HG02943 (cell line): ENCODE results near the gene CYB5A.
"Not testable (repeated sequence)": the region's sequence is repeated elsewhere in the genome, so short reads cannot be mapped to it uniquely, and the experiment has no call there.

ENCODE experiments used
- ATAC-seq: cut with Tn5 transposase; IDR thresholded peaks from one replicate; pipeline ENCODE4 v1.9.1; 2021; ENCODE audit warnings: mild to moderate bottlenecking, low read depth, moderate library complexity; ENCODE audit not compliant: unreplicated experiment

Gene CYB5A

GRCh38 chr18:74299746-74300145, 8.0 kb upstream of the CYB5A start:
- ATAC-seq, result no peak

- ATAC-seq, result no peak
These were observed 7.4 kb upstream of the CYB5A start for GRCh38 chr18:74299162-74299561.

GRCh38 chr18:74294526-74294925, 2.8 kb upstream of the CYB5A start:
- no peak for ATAC-seq

GRCh38 chr18:74292982-74293381, 1.2 kb upstream of the CYB5A start:
- ATAC-seq, result not testable (repeated sequence)

- ATAC-seq, result no peak
These were observed 737 bp upstream of the CYB5A start for GRCh38 chr18:74292541-74292858.

GRCh38 chr18:74291472-74291770, 342 bp downstream of the CYB5A start:
- no peak for ATAC-seq

- no peak for ATAC-seq
These were observed 830 bp downstream of the CYB5A start for GRCh38 chr18:74290794-74291471.

- no peak for ATAC-seq
These were observed 1.7 kb downstream of the CYB5A start for GRCh38 chr18:74290021-74290420.

GRCh38 chr18:74289137-74289536, 2.6 kb downstream of the CYB5A start:
- ATAC-seq, result no peak

- no peak for ATAC-seq
These were observed 3.0 kb downstream of the CYB5A start for GRCh38 chr18:74288730-74289129.

- no peak for ATAC-seq
These were observed 3.7 kb downstream of the CYB5A start for GRCh38 chr18:74288041-74288440.

GRCh38 chr18:74286856-74287255, 4.9 kb downstream of the CYB5A start:
- ATAC-seq, result no peak

GRCh38 chr18:74286106-74286855, 5.5 kb downstream of the CYB5A start:
- ATAC-seq, result no peak

GRCh38 chr18:74285583-74285982, 6.2 kb downstream of the CYB5A start:
- not testable (repeated sequence) for ATAC-seq

GRCh38 chr18:74284980-74285355, 6.8 kb downstream of the CYB5A start:
- ATAC-seq, result no peak

- no peak for ATAC-seq
These were observed 7.4 kb downstream of the CYB5A start for GRCh38 chr18:74284191-74284979.

- ATAC-seq, result no peak
These were observed 8.1 kb downstream of the CYB5A start for GRCh38 chr18:74283646-74284045.

GRCh38 chr18:74282755-74283554, 8.8 kb downstream of the CYB5A start:
- no peak for ATAC-seq

- ATAC-seq, result no peak
These were observed 9.6 kb downstream of the CYB5A start for GRCh38 chr18:74281980-74282754.
